BLaER1 treated with 17β-estradiol and CSF1 and Interleukin-3, amounts not matched to agents 10 nM and 100 nM (cell line): ENCODE data around the gene SHISA6.
A peak's percentile ranks its signal among the peaks of the same experiment; 100 is the strongest.

Source experiments
- H3K27ac ChIP-seq, 11 experiments: shearing (Covaris generic); formaldehyde crosslinking; 2 replicates each; pipeline ENCODE4 v1.8.1; 2022
- H3K27me3 ChIP-seq, 11 experiments: shearing (Covaris generic); formaldehyde crosslinking; 2 replicates each; pipeline ENCODE4 v1.8.1; 2022
- H3K36me3 ChIP-seq, 11 experiments: shearing (Covaris generic); formaldehyde crosslinking; 2 replicates each; pipeline ENCODE4 v1.8.1; 2022
- H3K4me1 ChIP-seq, 10 experiments: shearing (Covaris generic); formaldehyde crosslinking; 2 replicates each; pipeline ENCODE4 v1.8.1; 2022
- H3K4me2 ChIP-seq, 11 experiments: shearing (Covaris generic); formaldehyde crosslinking; 2 replicates each; pipeline ENCODE4 v1.8.1; 2022
- H3K4me3 ChIP-seq, 10 experiments: shearing (Covaris generic); formaldehyde crosslinking; 2 replicates each; pipeline ENCODE4 v1.8.1; 2022
- H3K9ac ChIP-seq, 11 experiments: shearing (Covaris generic); formaldehyde crosslinking; 2 replicates each; pipeline ENCODE4 v1.8.1; 2022
- H3K9me3 ChIP-seq, 11 experiments: shearing (Covaris generic); formaldehyde crosslinking; replicated peaks in 1 of 11; 2 replicates each; pipeline ENCODE4 v1.8.1; 2022
- H4K20me1 ChIP-seq, 11 experiments: shearing (Covaris generic); formaldehyde crosslinking; 2 replicates each; pipeline ENCODE4 v1.8.1; 2022
- Cebpa-rat ChIP-seq, 11 experiments: shearing (Covaris generic); IDR thresholded peaks; 2 replicates each; pipeline ENCODE4 v1.8.1; 2022

The SHISA6 gene

DNA sequence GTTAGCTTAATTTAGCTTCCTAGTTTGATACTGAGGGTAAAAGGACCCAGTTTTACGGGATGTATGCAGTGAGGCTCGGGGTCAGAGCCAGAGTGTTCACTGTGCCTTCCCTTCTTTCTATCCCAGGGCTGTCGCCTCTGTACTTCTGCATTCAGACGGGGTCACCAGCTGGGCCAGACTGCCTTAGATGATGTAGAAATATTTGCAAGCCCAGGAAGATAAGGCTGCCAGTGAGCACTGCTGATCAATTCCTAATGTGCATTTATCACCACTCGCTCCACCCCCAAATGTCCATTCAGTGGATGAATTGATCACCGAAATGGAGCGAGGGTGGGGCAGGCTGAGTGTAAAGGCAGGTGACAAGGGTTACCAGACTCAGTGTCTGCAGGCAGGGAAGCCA lies 9.1 kb downstream of the SHISA6 start:
- Histone ChIP-seq H3K4me1 (peaks cover 3 to 10% (median 8%) of the 10 kb centered on the region in 10 experiments; a peak in 19 of 20 replicates), H3K4me2 (no peak overlapping the region), H3K4me3 (no peak overlapping the region), H3K9me3 (no peaks in the 10 kb centered on the region), H3K27ac (no peak overlapping the region), H3K9ac (no peak overlapping the region), H4K20me1 (no peaks in the 10 kb centered on the region), H3K36me3 (no peaks in the 10 kb centered on the region), H3K27me3 (no peaks in the 10 kb centered on the region)
- no peak for TF ChIP-seq Cebpa-rat (IDR thresholded peaks at IDR 0.05)

DNA sequence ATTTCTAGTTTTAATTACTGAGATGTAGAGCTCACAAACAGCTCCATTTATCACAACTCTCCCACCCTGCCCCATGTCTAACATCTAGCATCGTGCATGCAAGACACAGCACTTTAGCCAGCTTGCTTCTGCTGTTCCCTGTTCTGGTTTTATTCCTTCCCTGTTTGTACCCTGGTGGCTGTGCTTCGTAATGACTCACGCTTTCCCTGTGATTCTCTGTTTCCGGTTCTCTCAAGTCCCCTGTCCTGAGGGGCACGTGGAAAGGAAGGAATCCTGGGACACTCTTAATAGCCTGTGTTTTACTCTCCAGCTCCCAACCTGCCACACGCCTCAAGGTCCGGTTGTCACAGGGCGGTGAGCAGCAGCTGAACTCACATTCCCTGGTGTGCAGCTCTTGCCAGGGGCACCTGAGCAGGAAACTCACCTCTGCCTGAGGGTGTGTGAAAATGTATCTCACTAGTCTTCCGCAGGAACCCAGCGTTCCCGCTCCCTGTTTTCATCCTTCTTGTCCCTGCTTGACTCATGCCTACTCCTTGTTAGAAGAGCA lies 10.6 kb downstream of the SHISA6 start:
- H3K4me1 ChIP-seq: 0 out of 20 replicates have a peak, but pooled peaks cover 0 to 7% (median 0%) of the 10 kb centered on the region in 10 experiments
- H3K36me3 ChIP-seq: no peaks in the 10 kb centered on the region
- no peaks in the 10 kb centered on the region for H4K20me1 ChIP-seq
- H3K9me3 ChIP-seq: no peaks in the 10 kb centered on the region
- no peak overlapping the region for H3K27ac ChIP-seq
- H3K27me3 ChIP-seq: no peaks in the 10 kb centered on the region
- no peak overlapping the region for H3K9ac ChIP-seq
- H3K4me3 ChIP-seq: no peak overlapping the region
- TF ChIP-seq Cebpa-rat (IDR thresholded peaks at IDR 0.05): no peak
- H3K4me2 ChIP-seq: peak overlapping the region in 1 of 11 experiments; percentile 4; a peak in 2 of 22 replicates

DNA sequence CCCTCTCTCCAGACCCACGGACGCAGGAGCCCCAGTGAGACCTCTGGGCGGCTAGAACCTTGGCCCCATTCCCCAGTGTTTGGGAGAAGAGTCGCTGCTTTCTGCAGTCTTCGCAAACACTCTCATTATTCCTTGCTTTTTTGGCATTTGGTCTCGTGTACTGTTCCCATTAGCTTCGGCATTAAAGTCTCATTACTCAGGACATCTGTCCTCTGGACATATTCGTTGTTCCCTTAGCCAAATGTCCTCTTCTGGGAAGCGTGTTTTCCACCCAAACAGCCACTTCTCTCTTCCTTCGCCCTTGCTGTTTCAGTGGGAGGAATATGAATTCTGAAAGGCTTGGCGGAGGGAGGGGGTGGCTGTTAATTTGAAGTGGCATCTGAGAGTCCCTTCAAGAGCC lies 11.1 kb downstream of the SHISA6 start:
- H3K4me3 ChIP-seq: no peak overlapping the region
- no peaks in the 10 kb centered on the region for H4K20me1 ChIP-seq
- no peaks in the 10 kb centered on the region for H3K9me3 ChIP-seq
- 0 out of 20 replicates have a peak, but pooled peaks cover 0 to 7% (median 0%) of the 10 kb centered on the region in 10 experiments for H3K4me1 ChIP-seq
- TF ChIP-seq Cebpa-rat (IDR thresholded peaks at IDR 0.05): no peak
- H3K27me3 ChIP-seq: no peaks in the 10 kb centered on the region
- H3K27ac ChIP-seq: no peak overlapping the region
- no peak overlapping the region for H3K9ac ChIP-seq
- H3K4me2 ChIP-seq: no peak overlapping the region
- no peaks in the 10 kb centered on the region for H3K36me3 ChIP-seq

DNA sequence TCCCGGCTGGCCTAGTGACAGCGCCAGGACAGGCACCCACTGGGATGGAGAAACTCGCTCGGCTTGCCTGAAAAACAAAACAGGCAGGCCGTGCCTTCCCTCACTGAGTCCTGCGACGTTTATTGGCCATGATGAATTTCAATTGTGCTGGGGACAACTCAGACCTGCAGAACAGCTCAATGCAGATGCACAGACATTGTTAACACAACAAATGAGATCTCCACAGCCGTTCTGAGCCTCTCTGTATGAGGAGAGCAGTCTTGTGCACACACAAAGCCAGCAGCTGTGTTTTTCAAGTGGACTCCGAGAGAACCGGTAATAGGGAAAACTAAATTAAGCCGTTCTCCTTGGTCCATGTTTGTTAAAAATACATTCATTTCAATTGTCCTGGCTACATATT lies 15.9 kb downstream of the SHISA6 start:
- Histone ChIP-seq H3K4me1 (no peaks in the 10 kb centered on the region), H3K9me3 (peaks cover 0 to under 1% (median 0%) of the 10 kb centered on the region in 11 experiments; a peak in 2 of 22 replicates), H3K9ac (no peak overlapping the region), H4K20me1 (no peaks in the 10 kb centered on the region), H3K4me3 (no peak overlapping the region), H3K4me2 (no peak overlapping the region), H3K36me3 (no peaks in the 10 kb centered on the region), H3K27me3 (no peaks in the 10 kb centered on the region), H3K27ac (no peak overlapping the region)
- no peak for TF ChIP-seq Cebpa-rat (IDR thresholded peaks at IDR 0.05)

DNA sequence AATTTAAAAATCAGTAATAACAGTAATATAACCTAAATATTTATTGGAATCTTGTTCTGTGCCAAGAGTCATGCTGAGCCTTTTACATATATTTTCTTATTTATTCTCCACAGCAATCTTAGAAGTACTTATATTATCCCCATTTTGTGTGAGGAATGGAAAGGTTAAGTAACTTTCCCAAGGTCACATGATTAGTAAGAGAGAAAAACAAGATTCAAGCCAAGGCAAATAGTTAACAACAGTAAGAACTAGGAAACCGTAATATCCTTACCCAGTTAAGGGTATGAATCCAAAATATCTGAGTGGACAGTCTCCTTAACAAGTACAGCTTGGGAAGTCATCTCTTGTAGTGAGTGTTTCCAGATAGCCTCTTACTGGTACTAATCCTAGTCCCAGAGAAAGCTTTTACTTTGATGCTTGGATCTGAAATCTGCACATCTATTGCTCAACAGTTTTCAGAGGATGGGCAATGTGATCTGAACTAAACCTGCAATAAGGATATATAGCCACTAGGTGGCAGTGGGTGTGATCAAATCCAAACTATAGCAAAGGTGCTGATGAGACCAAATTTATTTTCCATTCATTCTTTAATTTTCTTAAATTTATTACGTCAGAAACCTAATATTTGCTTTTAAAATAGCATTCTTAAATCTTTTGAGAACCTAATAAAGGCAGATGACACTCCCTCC lies 23.3 kb downstream of the SHISA6 start:
- Histone ChIP-seq H3K9ac (no peak overlapping the region), H3K27ac (no peak overlapping the region), H3K4me2 (no peak overlapping the region), H3K4me1 (no peaks in the 10 kb centered on the region), H4K20me1 (no peaks in the 10 kb centered on the region), H3K4me3 (no peak overlapping the region), H3K36me3 (no peaks in the 10 kb centered on the region), H3K9me3 (peaks cover 12 to 27% (median 23%) of the 10 kb centered on the region in 11 experiments; a peak in 21 of 22 replicates), H3K27me3 (no peaks in the 10 kb centered on the region)
- no peak for TF ChIP-seq Cebpa-rat (IDR thresholded peaks at IDR 0.05)

DNA sequence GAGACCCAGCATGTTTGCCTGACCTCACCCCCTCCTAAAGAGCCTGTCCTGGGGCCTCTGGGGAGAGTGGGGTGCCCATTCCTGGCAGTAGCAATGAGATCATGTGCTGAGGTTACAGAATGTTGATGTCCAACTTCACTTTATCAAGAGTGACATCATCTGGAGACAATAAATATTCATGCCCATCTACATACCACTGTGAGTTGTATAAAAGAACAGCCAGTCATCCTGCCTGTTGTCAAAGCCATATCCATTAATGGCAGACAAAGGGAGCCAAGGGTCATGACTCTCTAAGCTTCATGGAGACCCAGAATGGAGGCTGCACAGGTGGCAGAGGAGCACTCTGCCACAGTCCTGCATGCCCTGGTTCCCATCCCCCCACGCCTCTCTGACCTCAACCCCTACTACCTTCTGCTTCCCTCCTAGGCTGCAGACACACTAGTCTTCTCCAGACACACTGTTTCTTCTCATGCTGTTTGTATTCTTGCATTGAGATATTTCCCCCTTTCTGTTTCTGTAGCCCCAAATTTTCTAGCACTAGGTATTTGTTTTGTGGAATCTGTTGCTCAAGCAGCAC lies 27.1 kb downstream of the SHISA6 start:
- Histone ChIP-seq H3K4me3 (no peak overlapping the region), H3K9ac (no peak overlapping the region), H3K4me2 (no peak overlapping the region), H3K36me3 (no peaks in the 10 kb centered on the region), H3K9me3 (peaks cover 12 to 21% (median 14%) of the 10 kb centered on the region in 11 experiments; a peak in 20 of 22 replicates), H4K20me1 (no peaks in the 10 kb centered on the region), H3K4me1 (no peaks in the 10 kb centered on the region), H3K27ac (no peak overlapping the region), H3K27me3 (no peaks in the 10 kb centered on the region)
- no peak for TF ChIP-seq Cebpa-rat (IDR thresholded peaks at IDR 0.05)

DNA sequence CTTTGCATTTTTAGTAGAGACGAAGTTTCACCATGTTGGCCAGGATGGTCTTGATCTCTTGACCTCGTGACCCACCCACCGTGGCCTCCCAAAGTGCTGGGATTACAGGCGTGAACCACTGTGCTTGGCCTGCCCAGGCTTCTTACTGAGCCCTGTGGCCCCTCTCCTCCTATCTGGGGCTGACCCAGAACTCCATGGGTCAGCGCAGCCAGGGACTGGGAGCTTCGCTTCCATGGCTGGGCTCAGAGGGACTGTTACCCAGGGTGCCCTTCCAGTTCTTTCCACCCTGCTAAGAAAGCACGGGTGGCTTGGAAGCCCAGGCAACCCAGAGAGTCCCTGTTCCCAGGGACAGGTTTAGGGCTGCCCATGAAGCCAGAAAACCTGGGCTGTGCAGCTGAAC lies 28.2 kb downstream of the SHISA6 start:
- no peak overlapping the region for H3K27ac ChIP-seq
- no peak for TF ChIP-seq Cebpa-rat (IDR thresholded peaks at IDR 0.05)
- H4K20me1 ChIP-seq: no peaks in the 10 kb centered on the region
- H3K4me2 ChIP-seq: no peak overlapping the region
- no peak overlapping the region for H3K4me3 ChIP-seq
- no peaks in the 10 kb centered on the region for H3K4me1 ChIP-seq
- H3K36me3 ChIP-seq: no peaks in the 10 kb centered on the region
- H3K27me3 ChIP-seq: no peaks in the 10 kb centered on the region
- H3K9me3 ChIP-seq: peaks cover 4 to 10% (median 5%) of the 10 kb centered on the region in 11 experiments; a peak in 19 of 22 replicates
- no peak overlapping the region for H3K9ac ChIP-seq

DNA sequence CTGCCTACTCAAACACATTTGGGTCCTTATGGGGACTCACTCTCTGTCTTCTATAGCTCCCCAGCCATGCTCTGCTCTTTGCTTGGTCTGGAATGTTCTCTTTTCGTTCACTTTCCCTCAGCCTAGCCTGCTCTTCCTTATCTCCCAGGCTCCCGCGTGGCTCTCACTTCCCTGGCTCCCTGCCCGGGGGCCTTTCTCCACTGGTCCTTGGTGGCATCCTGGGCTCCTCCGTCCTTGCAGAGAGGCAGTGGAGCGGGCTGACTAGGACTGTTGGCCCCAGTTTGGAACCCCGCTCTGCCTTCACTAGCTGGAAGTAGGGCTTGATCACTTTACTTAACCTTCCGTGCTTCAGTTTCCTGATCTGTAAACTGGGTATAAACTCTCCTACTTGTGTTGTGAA lies 31.2 kb downstream of the SHISA6 start:
- H3K4me2 ChIP-seq: no peak overlapping the region
- no peaks in the 10 kb centered on the region for H3K27me3 ChIP-seq
- no peak overlapping the region for H3K9ac ChIP-seq
- no peak for TF ChIP-seq Cebpa-rat (IDR thresholded peaks at IDR 0.05)
- peaks cover 0 to 12% (median 0%) of the 10 kb centered on the region in 10 experiments; a peak in 3 of 20 replicates for H3K4me1 ChIP-seq
- H3K4me3 ChIP-seq: no peak overlapping the region
- no peaks in the 10 kb centered on the region for H3K9me3 ChIP-seq
- H3K36me3 ChIP-seq: no peaks in the 10 kb centered on the region
- H4K20me1 ChIP-seq: no peaks in the 10 kb centered on the region
- H3K27ac ChIP-seq: no peak overlapping the region

DNA sequence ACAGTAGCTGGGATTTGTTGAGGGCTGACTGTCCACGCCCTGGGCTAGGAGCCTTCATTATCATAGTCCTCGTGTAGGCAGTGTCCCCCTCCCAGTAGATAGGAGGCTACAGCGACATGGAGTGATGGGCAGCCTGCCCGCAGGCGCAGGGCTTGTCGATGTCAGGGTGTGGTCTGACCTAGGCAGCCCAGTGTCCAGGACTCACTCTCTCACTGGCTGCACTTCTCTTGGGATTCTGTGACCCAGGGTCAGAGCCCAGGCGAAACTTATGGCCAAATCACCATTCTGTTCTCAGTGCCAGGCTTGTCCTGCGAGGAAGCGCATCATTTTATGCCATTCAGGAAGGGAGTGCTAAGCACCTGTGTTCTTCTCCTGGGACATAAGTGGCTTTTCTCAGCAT lies 32.6 kb downstream of the SHISA6 start:
- no peaks in the 10 kb centered on the region for H3K36me3 ChIP-seq
- H3K9ac ChIP-seq: no peak overlapping the region
- no peaks in the 10 kb centered on the region for H3K27me3 ChIP-seq
- H3K27ac ChIP-seq: no peak overlapping the region
- H3K4me3 ChIP-seq: no peak overlapping the region
- H3K9me3 ChIP-seq: no peaks in the 10 kb centered on the region
- TF ChIP-seq Cebpa-rat (IDR thresholded peaks at IDR 0.05): no peak
- H3K4me2 ChIP-seq: no peak overlapping the region
- no peaks in the 10 kb centered on the region for H4K20me1 ChIP-seq
- H3K4me1 ChIP-seq: peaks cover 0 to 12% (median 0%) of the 10 kb centered on the region in 10 experiments; a peak in 5 of 20 replicates
